Ovary (tissue), 9 donors: Measurements from ENCODE around the gene ABCF2. TPM values are rescaled to one million over a fixed set of nuclear protein-coding genes. Genes with fewer than 3 reads are reported as not detected.

ENCODE experiments used
- DNase-seq, 5 donors: peaks; one replicate each; pipeline ENCODE4 v3.0.0-alpha.2; 2019 to 2020
- H3K27ac ChIP-seq, 2 donors: fragments of 200-600 bp; one replicate each; pipeline versions ENCODE4 v1.5.1 to v1.8.0; 2019 to 2022
- H3K27me3 ChIP-seq: fragments of 200-600 bp; one replicate; pipeline ENCODE4 v1.8.0; 2022
- H3K36me3 ChIP-seq: fragments of 200-600 bp; sonication (generic); one replicate; pipeline ENCODE4 v1.5.1; 2019
- H3K4me1 ChIP-seq: one replicate; pipeline ENCODE4 v1.8.1; 2013; ENCODE audit warnings: mild to moderate bottlenecking, moderate library complexity; ENCODE audit not compliant: insufficient read depth
- H3K4me3 ChIP-seq: fragments of 200-600 bp; sonication (generic); one replicate; pipeline ENCODE4 v1.5.1; 2017
- H3K9me3 ChIP-seq, 2 donors: fragments of 200-600 bp in 1 of 2; sonication (generic) in 1 of 2; one replicate each; pipeline versions ENCODE4 v1.5.1 to v1.8.1; 2013 to 2019; ENCODE audit warnings: mild to moderate bottlenecking in 1 of 2, moderate library complexity in 1 of 2
- CTCF ChIP-seq, 3 donors: fragments of 450-650 bp in 2 of 3; fragments of 200-600 bp in 1 of 3; IDR thresholded peaks; one replicate each; pipeline versions ENCODE4 v1.5.1 to v1.8.0; 2016 to 2022; ENCODE audit warnings: antibody characterized with exemption in 3 of 3, mild to moderate bottlenecking in 1 of 3
- EP300 ChIP-seq: sonication (generic); formaldehyde crosslinking; IDR thresholded peaks from one replicate; pipeline ENCODE4 v1.6.1; 2017; ENCODE audit warnings: antibody characterized with exemption
- POLR2A ChIP-seq: fragments of 450-650 bp; IDR thresholded peaks from one replicate; pipeline ENCODE4 v1.6.1; 2017; ENCODE audit warnings: antibody characterized with exemption, mild to moderate bottlenecking, moderate library complexity
- WGBS, 3 donors: extraction: QIAGEN DNeasy Blood & Tissue Kit in 1 of 3; methylation state at CpG; one replicate each; pipeline versions ENCODE4 v1.1.5 to v1.1.7; 2013 to 2017; 5-methylcytosine and 5-hydroxymethylcytosine counted together
- intact Hi-C, 4 donors: fragments of 100-400 bp; cut with DNase I; formaldehyde crosslinking; loops; one replicate each; pipeline versions ENCODE4 v1.11.0 to v1.15.1; 2022 to 2023
- polyA plus RNA-seq, 2 donors: library from polyadenylated mRNA; stranded (reverse); fragments of 200-250 nt in 1 of 2; fragments of 350-450 nt in 1 of 2; fragmentation: Illumina TruSeq in 1 of 2; extraction: RNeasy Lipid Tissue Mini Kit (QIAGEN cat#74804) in 1 of 2; gene quantifications; one replicate each; pipeline ENCODE4 v1.2.3, GENCODE V29; 2013 to 2014
- total RNA-seq, 7 donors: library from RNA; depleted of rRNA in 2 of 7; stranded (reverse); fragments of >200 nt in 2 of 7; fragmentation: NEBNext Ultra II Directional in 3 of 7; extraction: Animal tissue kit (Norgen Biotek cat#: 25700) in 3 of 7; gene quantifications; one replicate each; pipeline versions ENCODE4 v1.1.0 to v1.2.4, GENCODE V29; 2016 to 2023
- donor health status: DM: no; HTN: no; CAD: no; lungs with moderate emphysema.
- donor health status: DM: no; HTN: no; CAD: no.
- donor health status: Bipolar disorder and iron deficiency.
- donor health status: DM: yes; HTN: yes; CAD: no.
- donor health status: DM: no; HTN: no; CAD: no.
- donor health status: DM: yes; HTN: yes; CAD: no.

Gene ABCF2
- total and polyA plus RNA-seq, 9 donors, result 13.6 to 40.3 (median 27.6) TPM

GRCh38 chr7:151194188-151194587 is 32.8 kb downstream of the ABCF2 start:
- DNase-seq, result no peak
- Histone ChIP-seq H3K36me3 (no peaks in the 10 kb centered on the region), H3K27ac (no peak overlapping the region), H3K4me3 (no peak overlapping the region), H3K9me3 (no peaks in the 10 kb centered on the region), H3K4me1 (no peaks in the 10 kb centered on the region), H3K27me3 (no peaks in the 10 kb centered on the region)
- TF ChIP-seq POLR2A (no peak), EP300 (no peak), CTCF (IDR thresholded peaks at IDR 0.05) (no peak)
- intact Hi-C loops, result no loop called here
- WGBS, 3 donors, result 80 to 87% (median 85%) methylated on average over 7 of the region's 7 CpGs

- no peaks in the 10 kb centered on the region for H3K36me3 ChIP-seq
- no peak overlapping the region for H3K27ac ChIP-seq
- 88 to 90% (median 88%) methylated on average over 14 of the region's 14 CpGs for WGBS, 3 donors
- H3K27me3 ChIP-seq, result no peaks in the 10 kb centered on the region
- H3K9me3 ChIP-seq, result no peaks in the 10 kb centered on the region
- no peak for TF ChIP-seq EP300
- no peak for TF ChIP-seq CTCF (IDR thresholded peaks at IDR 0.05)
- no peak for TF ChIP-seq POLR2A
- intact Hi-C loops, result no loop called here
- no peak for DNase-seq
- no peak overlapping the region for H3K4me3 ChIP-seq
- no peaks in the 10 kb centered on the region for H3K4me1 ChIP-seq
Observed at GRCh38 chr7:151193203-151193978, 33.6 kb downstream of the ABCF2 start.

GRCh38 chr7:151192002-151192539 is 34.9 kb downstream of the ABCF2 start:
- TF ChIP-seq EP300, result no peak
- no peak for TF ChIP-seq CTCF (IDR thresholded peaks at IDR 0.05)
- TF ChIP-seq POLR2A, result no peak
- WGBS, 3 donors, result 90 to 92% (median 92%) methylated on average over 15 to 23 of the region's 23 CpGs
- intact Hi-C loops, result no loop called here

GRCh38 chr7:151191544-151191943 is 35.5 kb downstream of the ABCF2 start:
- Histone ChIP-seq H3K4me3 (no peak overlapping the region), H3K36me3 (no peaks in the 10 kb centered on the region), H3K9me3 (no peaks in the 10 kb centered on the region), H3K27ac (no peak overlapping the region), H3K4me1 (no peaks in the 10 kb centered on the region), H3K27me3 (no peaks in the 10 kb centered on the region)
- WGBS, 3 donors, result 72 to 79% (median 75%) methylated on average over 12 of the region's 12 CpGs
- intact Hi-C loops, result no loop called here
- TF ChIP-seq EP300 (no peak), POLR2A (no peak), CTCF (IDR thresholded peaks at IDR 0.05) (no peak)
- DNase-seq, result no peak

More at GRCh38 chr7:151192002-151192539, 34.9 kb downstream of the ABCF2 start:
- Histone ChIP-seq H3K9me3 (no peaks in the 10 kb centered on the region), H3K4me3 (no peak overlapping the region), H3K4me1 (no peaks in the 10 kb centered on the region), H3K36me3 (no peaks in the 10 kb centered on the region), H3K27me3 (no peaks in the 10 kb centered on the region), H3K27ac (no peak overlapping the region)
- DNase-seq, result no peak
